Upper lobe of left lung (tissue), 4 donors: ENCODE measurements around the gene SLC6A3.

Experiments used
- EP300 ChIP-seq, 4 donors: sonication (generic); formaldehyde crosslinking; IDR thresholded peaks; one replicate each; pipeline ENCODE4 v1.5.1; 2017; ENCODE audit warnings: antibody characterized with exemption in 4 of 4, control low read depth in 2 of 4
- POLR2A ChIP-seq, 4 donors: fragments of 450-650 bp; IDR thresholded peaks; one replicate each; pipeline ENCODE4 v1.5.1; 2016 to 2017; ENCODE audit warnings: antibody characterized with exemption in 4 of 4, mild to moderate bottlenecking in 2 of 4
- POLR2AphosphoS5 ChIP-seq, 2 donors: sonication (generic); formaldehyde crosslinking; IDR thresholded peaks; one replicate each; pipeline ENCODE4 v1.5.1; 2017; ENCODE audit warnings: antibody characterized with exemption in 2 of 2
- TF ChIP-seq, protein P1 (sequence below), 6 experiments: fragments of 450-650 bp in 4 of 6; fragments of 200-600 bp in 2 of 6; sonication (generic) in 2 of 6; IDR thresholded peaks; one replicate each; pipeline ENCODE4 v1.5.1; 2016 to 2019; ENCODE audit warnings: antibody characterized with exemption in 6 of 6

DNA sequence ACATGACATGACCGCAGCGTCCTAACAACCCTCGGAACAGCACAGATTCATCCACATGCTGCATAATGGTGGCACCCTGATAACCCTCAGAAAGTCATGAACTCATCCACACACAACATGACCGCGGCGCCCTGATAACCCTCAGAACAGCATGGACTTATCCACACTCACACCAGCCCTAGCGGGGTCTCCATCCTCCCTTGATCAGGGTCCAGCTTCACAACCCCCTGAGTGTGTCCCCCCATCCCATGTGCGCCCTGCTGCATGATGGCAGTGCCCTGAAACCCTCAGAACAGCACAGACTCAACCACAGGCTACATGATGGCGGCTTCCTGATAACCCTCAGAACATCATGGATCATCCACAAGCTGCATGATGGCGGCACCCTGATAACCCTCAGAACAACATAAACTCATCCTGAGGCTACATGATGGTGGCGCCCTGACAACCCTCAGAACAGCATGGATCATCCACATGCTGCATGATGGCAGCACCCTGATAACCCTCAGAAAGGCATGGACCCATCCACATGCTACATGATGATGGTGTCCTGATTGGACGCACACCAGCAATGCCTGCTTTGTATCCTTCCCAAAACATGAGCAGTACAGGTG lies 28.3 kb downstream of the SLC6A3 start:
- TF ChIP-seq, protein P1, sequence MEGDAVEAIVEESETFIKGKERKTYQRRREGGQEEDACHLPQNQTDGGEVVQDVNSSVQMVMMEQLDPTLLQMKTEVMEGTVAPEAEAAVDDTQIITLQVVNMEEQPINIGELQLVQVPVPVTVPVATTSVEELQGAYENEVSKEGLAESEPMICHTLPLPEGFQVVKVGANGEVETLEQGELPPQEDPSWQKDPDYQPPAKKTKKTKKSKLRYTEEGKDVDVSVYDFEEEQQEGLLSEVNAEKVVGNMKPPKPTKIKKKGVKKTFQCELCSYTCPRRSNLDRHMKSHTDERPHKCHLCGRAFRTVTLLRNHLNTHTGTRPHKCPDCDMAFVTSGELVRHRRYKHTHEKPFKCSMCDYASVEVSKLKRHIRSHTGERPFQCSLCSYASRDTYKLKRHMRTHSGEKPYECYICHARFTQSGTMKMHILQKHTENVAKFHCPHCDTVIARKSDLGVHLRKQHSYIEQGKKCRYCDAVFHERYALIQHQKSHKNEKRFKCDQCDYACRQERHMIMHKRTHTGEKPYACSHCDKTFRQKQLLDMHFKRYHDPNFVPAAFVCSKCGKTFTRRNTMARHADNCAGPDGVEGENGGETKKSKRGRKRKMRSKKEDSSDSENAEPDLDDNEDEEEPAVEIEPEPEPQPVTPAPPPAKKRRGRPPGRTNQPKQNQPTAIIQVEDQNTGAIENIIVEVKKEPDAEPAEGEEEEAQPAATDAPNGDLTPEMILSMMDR (IDR thresholded peaks at IDR 0.05), result no peak
- no peak for TF ChIP-seq EP300 (IDR thresholded peaks at IDR 0.05)
- TF ChIP-seq POLR2AphosphoS5 (IDR thresholded peaks at IDR 0.05), result no peak
- TF ChIP-seq POLR2A (IDR thresholded peaks at IDR 0.05), result no peak
